Neural cell (in vitro differentiated cells): Measurements from ENCODE around the gene ANKDD1B. TPM values are rescaled to one million over a fixed set of nuclear protein-coding genes. Genes with fewer than 3 reads are reported as not detected.

Experiments
- H2AFZ ChIP-seq: fragments of 200-600, 300-800 bp; sonication (generic), shearing (Covaris generic); 2 replicates; pipeline ENCODE4 v1.6.0; 2014; ENCODE audit warnings: low read depth, mild to moderate bottlenecking, antibody characterized with exemption, low read length, moderate library complexity
- H3F3A ChIP-seq: fragments of 200-600 bp; shearing (Covaris generic); 2 replicates; pipeline ENCODE4 v1.6.1; 2016; ENCODE audit warnings: mild to moderate bottlenecking, moderate library complexity, mixed read lengths, antibody characterized with exemption, low read length; ENCODE audit not compliant: insufficient read depth, poor library complexity, severe bottlenecking
- H3K27ac ChIP-seq: fragments of 200-600, 300-800 bp; sonication (generic), shearing (Covaris generic); 2 replicates; pipeline ENCODE4 v1.5.1; 2014; ENCODE audit warnings: mild to moderate bottlenecking, low read length, moderate library complexity
- H3K27me3 ChIP-seq: fragments of 300-800, 200-600 bp; sonication (generic), shearing (Covaris generic); 2 replicates; pipeline ENCODE4 v1.6.0; 2014; ENCODE audit warnings: mild to moderate bottlenecking, low read depth, low read length, moderate library complexity; ENCODE audit not compliant: insufficient read depth
- H3K36me3 ChIP-seq: fragments of 300-800, 200-600 bp; sonication (generic), shearing (Covaris generic); 2 replicates; pipeline ENCODE4 v1.5.1; 2014; ENCODE audit warnings: mild to moderate bottlenecking, antibody characterized with exemption, low read length, moderate library complexity; ENCODE audit not compliant: insufficient read depth
- H3K4me2 ChIP-seq: fragments of 300-800, 200-600 bp; sonication (generic), shearing (Covaris generic); 2 replicates; pipeline ENCODE4 v1.6.0; 2014; ENCODE audit warnings: mild to moderate bottlenecking, low read length
- H3K4me3 ChIP-seq: fragments of 300-800, 200-600 bp; sonication (generic), shearing (Covaris generic); 2 replicates; pipeline ENCODE4 v1.5.1; 2014; ENCODE audit warnings: mild to moderate bottlenecking, low read length, moderate library complexity
- H3K79me2 ChIP-seq: fragments of 200-600 bp; shearing (Covaris generic); replicated peaks from 2 replicates; pipeline ENCODE4 v1.6.0; 2014; ENCODE audit warnings: mild to moderate bottlenecking, low read length, moderate library complexity; ENCODE audit not compliant: insufficient read depth
- H3K9ac ChIP-seq: fragments of 300-800, 200-600 bp; sonication (generic), shearing (Covaris generic); 2 replicates; pipeline ENCODE4 v1.6.1; 2016; ENCODE audit warnings: mild to moderate bottlenecking, low read length, mixed read lengths
- H3K9me2 ChIP-seq: fragments of 200-600 bp; shearing (Covaris generic); 2 replicates; pipeline ENCODE4 v1.6.1; 2016; ENCODE audit warnings: mild to moderate bottlenecking, low read length, mixed read lengths; ENCODE audit not compliant: insufficient read depth
- H3K9me3 ChIP-seq: fragments of 200-600, 300-800 bp; sonication (generic), shearing (Covaris generic); 2 replicates; pipeline ENCODE4 v1.6.1; 2016; ENCODE audit warnings: mild to moderate bottlenecking, mixed run types, low read length, moderate library complexity, mixed read lengths
- H4K20me1 ChIP-seq: fragments of 200-600 bp; shearing (Covaris generic); 2 replicates; pipeline ENCODE4 v1.6.1; 2016; ENCODE audit warnings: mild to moderate bottlenecking, mixed run types; ENCODE audit not compliant: insufficient read depth
- CTCF ChIP-seq: fragments of 450-650 bp; IDR thresholded peaks from 2 replicates; pipeline ENCODE4 v1.5.1; 2014; ENCODE audit warnings: antibody characterized with exemption, mild to moderate bottlenecking, moderate library complexity; ENCODE audit not compliant: poor library complexity, severe bottlenecking
- EP300 ChIP-seq: fragments of 450-650 bp; conservative IDR thresholded peaks from 2 replicates; pipeline ENCODE4 v1.6.1; 2014; ENCODE audit warnings: antibody characterized with exemption, mild to moderate bottlenecking, moderate library complexity; ENCODE audit not compliant: poor library complexity, severe bottlenecking
- EZH2 ChIP-seq: fragments of 200-600, 300-800 bp; shearing (Covaris generic), sonication (generic); IDR thresholded peaks from 2 replicates; pipeline ENCODE4 v1.6.1; 2014; ENCODE audit warnings: antibody characterized with exemption, low read length, borderline replicate concordance, mild to moderate bottlenecking; ENCODE audit not compliant: insufficient read depth, poor library complexity, severe bottlenecking
- MXI1 ChIP-seq: fragments of 450-650 bp; conservative IDR thresholded peaks from 2 replicates; pipeline ENCODE4 v1.6.1; 2014; ENCODE audit warnings: antibody characterized with exemption, mild to moderate bottlenecking; ENCODE audit not compliant: poor library complexity, severe bottlenecking
- POLR2AphosphoS5 ChIP-seq: IDR thresholded peaks from 2 replicates; pipeline ENCODE4 v1.6.1; 2012
- RAD21 ChIP-seq: fragments of 450-650 bp; conservative IDR thresholded peaks from 2 replicates; pipeline ENCODE4 v1.6.1; 2014; ENCODE audit warnings: antibody characterized with exemption, mild to moderate bottlenecking, moderate library complexity
- SMC3 ChIP-seq: fragments of 450-650 bp; conservative IDR thresholded peaks from 2 replicates; pipeline ENCODE4 v1.6.1; 2014; ENCODE audit warnings: antibody characterized with exemption, mild to moderate bottlenecking, moderate library complexity; ENCODE audit not compliant: poor library complexity
- TAF1 ChIP-seq: IDR thresholded peaks from 2 replicates; pipeline ENCODE4 v1.6.1; 2012; ENCODE audit warnings: low read depth
- polyA plus RNA-seq: library from polyadenylated mRNA; depleted of rRNA; stranded (reverse); fragments of >200 nt; gene quantifications from 2 replicates; pipeline ENCODE4 v1.2.3, GENCODE V29; 2014
- TF ChIP-seq, protein P1 (sequence below): IDR thresholded peaks from 2 replicates; pipeline ENCODE4 v1.6.1; 2012; ENCODE audit warnings: borderline replicate concordance

Gene ANKDD1B
- polyA plus RNA-seq, 1 donor from 2014 or later, result 0.37 TPM

GRCh38 chr5:75600535-75600934 lies 10.7 kb upstream of the ANKDD1B start:
- H4K20me1 ChIP-seq, result no peaks in the 10 kb centered on the region
- no peak overlapping the region for H3K4me3 ChIP-seq
- no peak overlapping the region for H3K9ac ChIP-seq
- no peaks in the 10 kb centered on the region for H3K9me2 ChIP-seq
- TF ChIP-seq EP300, result no peak
- TF ChIP-seq, protein P1, sequence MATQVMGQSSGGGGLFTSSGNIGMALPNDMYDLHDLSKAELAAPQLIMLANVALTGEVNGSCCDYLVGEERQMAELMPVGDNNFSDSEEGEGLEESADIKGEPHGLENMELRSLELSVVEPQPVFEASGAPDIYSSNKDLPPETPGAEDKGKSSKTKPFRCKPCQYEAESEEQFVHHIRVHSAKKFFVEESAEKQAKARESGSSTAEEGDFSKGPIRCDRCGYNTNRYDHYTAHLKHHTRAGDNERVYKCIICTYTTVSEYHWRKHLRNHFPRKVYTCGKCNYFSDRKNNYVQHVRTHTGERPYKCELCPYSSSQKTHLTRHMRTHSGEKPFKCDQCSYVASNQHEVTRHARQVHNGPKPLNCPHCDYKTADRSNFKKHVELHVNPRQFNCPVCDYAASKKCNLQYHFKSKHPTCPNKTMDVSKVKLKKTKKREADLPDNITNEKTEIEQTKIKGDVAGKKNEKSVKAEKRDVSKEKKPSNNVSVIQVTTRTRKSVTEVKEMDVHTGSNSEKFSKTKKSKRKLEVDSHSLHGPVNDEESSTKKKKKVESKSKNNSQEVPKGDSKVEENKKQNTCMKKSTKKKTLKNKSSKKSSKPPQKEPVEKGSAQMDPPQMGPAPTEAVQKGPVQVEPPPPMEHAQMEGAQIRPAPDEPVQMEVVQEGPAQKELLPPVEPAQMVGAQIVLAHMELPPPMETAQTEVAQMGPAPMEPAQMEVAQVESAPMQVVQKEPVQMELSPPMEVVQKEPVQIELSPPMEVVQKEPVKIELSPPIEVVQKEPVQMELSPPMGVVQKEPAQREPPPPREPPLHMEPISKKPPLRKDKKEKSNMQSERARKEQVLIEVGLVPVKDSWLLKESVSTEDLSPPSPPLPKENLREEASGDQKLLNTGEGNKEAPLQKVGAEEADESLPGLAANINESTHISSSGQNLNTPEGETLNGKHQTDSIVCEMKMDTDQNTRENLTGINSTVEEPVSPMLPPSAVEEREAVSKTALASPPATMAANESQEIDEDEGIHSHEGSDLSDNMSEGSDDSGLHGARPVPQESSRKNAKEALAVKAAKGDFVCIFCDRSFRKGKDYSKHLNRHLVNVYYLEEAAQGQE, result no peak
- TF ChIP-seq MXI1, result no peak
- no peak for TF ChIP-seq EZH2
- no peak for TF ChIP-seq POLR2AphosphoS5
- no peak for TF ChIP-seq SMC3
- H2AFZ ChIP-seq, result no peak overlapping the region
- H3K79me2 ChIP-seq, result no peaks in the 10 kb centered on the region
- H3K36me3 ChIP-seq, result peaks cover 5% of the 10 kb centered on the region
- H3F3A ChIP-seq, result no peaks in the 10 kb centered on the region
- no peaks in the 10 kb centered on the region for H3K27me3 ChIP-seq
- H3K4me2 ChIP-seq, result no peak overlapping the region
- no peaks in the 10 kb centered on the region for H3K9me3 ChIP-seq
- H3K27ac ChIP-seq, result no peak overlapping the region

DNA sequence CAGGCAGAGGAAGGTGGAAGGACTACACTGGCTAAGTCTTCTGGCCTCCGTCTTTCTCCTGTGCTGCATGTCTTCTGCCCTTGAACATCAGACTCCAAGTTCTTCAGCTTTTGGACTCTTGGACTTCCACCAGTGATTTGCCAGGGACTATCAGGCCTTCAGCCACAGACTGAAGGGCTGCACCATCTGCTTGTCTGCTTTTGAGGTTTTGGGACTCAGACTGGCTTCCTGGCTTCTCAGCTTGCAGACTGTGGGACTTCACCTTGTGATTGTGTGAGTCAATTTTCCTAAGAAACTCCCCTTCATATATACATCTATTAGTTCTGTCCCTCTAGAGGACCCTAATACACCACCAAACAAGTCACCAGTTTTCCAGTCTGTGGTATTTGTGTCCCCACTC lies 9.7 kb upstream of the ANKDD1B start:
- Histone ChIP-seq H3K9ac (no peak overlapping the region), H3K36me3 (peaks cover 5% of the 10 kb centered on the region), H4K20me1 (no peaks in the 10 kb centered on the region), H3K27ac (no peak overlapping the region), H3K4me2 (no peak overlapping the region), H3K79me2 (no peaks in the 10 kb centered on the region), H3K27me3 (no peaks in the 10 kb centered on the region), H3F3A (no peaks in the 10 kb centered on the region), H3K9me3 (no peaks in the 10 kb centered on the region), H2AFZ (no peak overlapping the region), H3K9me2 (no peaks in the 10 kb centered on the region), H3K4me3 (no peak overlapping the region)
- TF ChIP-seq EZH2 (no peak), SMC3 (no peak), MXI1 (no peak), TAF1 (no peak), CTCF (no peak), RAD21 (no peak), EP300 (no peak)
- TF ChIP-seq, protein P1, result no peak
